Tibial artery (tissue), 4 donors: Measurements from ENCODE around the gene PPARG.

Experiments
- DNase-seq, 2 donors: peaks; one replicate each; pipeline ENCODE4 v3.0.0-alpha.2; 2019
- H3K27ac ChIP-seq, 2 donors: fragments of 200-600 bp; sonication (generic) in 1 of 2; 1 replicate in 1 of 2; 2 replicates in 1 of 2; pipeline ENCODE4 v1.5.1; 2018 to 2019; ENCODE audit warnings: mild to moderate bottlenecking in 1 of 2
- H3K27me3 ChIP-seq, 2 donors: fragments of 200-600 bp; sonication (generic) in 1 of 2; one replicate each; pipeline versions ENCODE4 v1.5.1 to v1.6.0; 2016 to 2019
- H3K36me3 ChIP-seq, 3 donors: fragments of 200-600 bp; sonication (generic) in 2 of 3; one replicate each; pipeline ENCODE4 v1.5.1; 2016 to 2019; ENCODE audit warnings: mild to moderate bottlenecking in 2 of 3
- H3K4me1 ChIP-seq, 4 donors: fragments of 200-600 bp; sonication (generic) in 2 of 4; 1 replicate in 3 of 4; 2 replicates in 1 of 4; pipeline ENCODE4 v1.5.1; 2016 to 2019
- H3K4me3 ChIP-seq, 2 donors: fragments of 200-600 bp; sonication (generic) in 1 of 2; 1 replicate in 1 of 2; 2 replicates in 1 of 2; pipeline ENCODE4 v1.5.1; 2018 to 2019; ENCODE audit warnings: mild to moderate bottlenecking in 2 of 2
- H3K9me3 ChIP-seq, 3 donors: fragments of 200-600 bp; sonication (generic) in 1 of 3; one replicate each; pipeline ENCODE4 v1.5.1; 2016 to 2019
- intact Hi-C: fragments of 100-400 bp; cut with DNase I; formaldehyde crosslinking; loops from one replicate; pipeline ENCODE4 v1.15.0; 2023; ENCODE audit warnings: low total_unique reads
- TF ChIP-seq, protein P1 (sequence below), 2 experiments: fragments of 200-600 bp in 1 of 2; fragments of 450-650 bp in 1 of 2; IDR thresholded peaks; one replicate each; pipeline ENCODE4 v1.5.1; 2017 to 2019; ENCODE audit warnings: antibody characterized with exemption in 2 of 2, mild to moderate bottlenecking in 1 of 2, moderate library complexity in 1 of 2

PPARG gene

DNA sequence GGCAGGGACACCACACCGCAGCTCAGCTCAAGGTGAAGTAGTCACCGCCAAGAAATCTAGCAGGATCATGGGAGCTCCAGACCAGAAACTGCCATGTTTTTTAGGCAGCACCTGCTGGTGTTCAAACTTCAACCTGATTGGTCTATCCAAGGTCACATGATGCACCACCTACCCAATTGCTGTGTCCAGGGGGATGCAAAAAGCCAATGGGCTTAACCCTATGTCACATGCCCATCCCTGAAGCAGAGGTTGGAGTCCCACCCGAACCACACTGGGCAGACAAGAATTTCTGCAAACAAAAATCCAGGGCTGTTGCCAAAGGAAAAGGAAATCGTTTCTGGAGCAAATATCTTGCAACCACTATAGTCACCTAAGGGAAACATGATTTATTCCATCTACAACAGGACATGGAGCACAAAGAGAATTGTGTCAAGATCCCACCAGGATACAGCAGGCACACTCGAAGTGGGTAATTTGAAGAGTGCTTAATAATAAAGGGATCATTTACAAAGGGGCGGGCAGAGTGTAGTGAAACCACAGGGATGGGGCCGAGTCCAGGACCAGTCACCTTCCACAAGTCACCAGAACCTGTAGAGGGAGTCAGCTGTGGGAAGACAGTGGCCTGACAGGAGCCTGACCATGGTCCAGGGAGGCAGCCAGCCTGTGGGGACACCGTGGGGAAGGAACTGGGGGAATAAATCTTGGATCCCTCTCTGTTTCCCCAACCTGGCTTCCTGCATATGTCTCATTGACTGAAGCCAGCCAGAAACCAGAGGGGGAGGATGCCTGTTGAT is 161.2 kb downstream of the PPARG start:
- TF ChIP-seq, protein P1, sequence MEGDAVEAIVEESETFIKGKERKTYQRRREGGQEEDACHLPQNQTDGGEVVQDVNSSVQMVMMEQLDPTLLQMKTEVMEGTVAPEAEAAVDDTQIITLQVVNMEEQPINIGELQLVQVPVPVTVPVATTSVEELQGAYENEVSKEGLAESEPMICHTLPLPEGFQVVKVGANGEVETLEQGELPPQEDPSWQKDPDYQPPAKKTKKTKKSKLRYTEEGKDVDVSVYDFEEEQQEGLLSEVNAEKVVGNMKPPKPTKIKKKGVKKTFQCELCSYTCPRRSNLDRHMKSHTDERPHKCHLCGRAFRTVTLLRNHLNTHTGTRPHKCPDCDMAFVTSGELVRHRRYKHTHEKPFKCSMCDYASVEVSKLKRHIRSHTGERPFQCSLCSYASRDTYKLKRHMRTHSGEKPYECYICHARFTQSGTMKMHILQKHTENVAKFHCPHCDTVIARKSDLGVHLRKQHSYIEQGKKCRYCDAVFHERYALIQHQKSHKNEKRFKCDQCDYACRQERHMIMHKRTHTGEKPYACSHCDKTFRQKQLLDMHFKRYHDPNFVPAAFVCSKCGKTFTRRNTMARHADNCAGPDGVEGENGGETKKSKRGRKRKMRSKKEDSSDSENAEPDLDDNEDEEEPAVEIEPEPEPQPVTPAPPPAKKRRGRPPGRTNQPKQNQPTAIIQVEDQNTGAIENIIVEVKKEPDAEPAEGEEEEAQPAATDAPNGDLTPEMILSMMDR (IDR thresholded peaks at IDR 0.05): no peak
- Histone ChIP-seq H3K27ac (no peak overlapping the region), H3K27me3 (peaks cover 0 to 8% of the 10 kb centered on the region in 2 donors), H3K4me1 (no peaks in the 10 kb centered on the region), H3K4me3 (no peak overlapping the region), H3K9me3 (peaks cover 0 to 5% (median 0%) of the 10 kb centered on the region in 3 donors), H3K36me3 (no peaks in the 10 kb centered on the region)
- intact Hi-C loops: no loop called here
- peak in 1 of 2 donors; percentile 35 for DNase-seq

DNA sequence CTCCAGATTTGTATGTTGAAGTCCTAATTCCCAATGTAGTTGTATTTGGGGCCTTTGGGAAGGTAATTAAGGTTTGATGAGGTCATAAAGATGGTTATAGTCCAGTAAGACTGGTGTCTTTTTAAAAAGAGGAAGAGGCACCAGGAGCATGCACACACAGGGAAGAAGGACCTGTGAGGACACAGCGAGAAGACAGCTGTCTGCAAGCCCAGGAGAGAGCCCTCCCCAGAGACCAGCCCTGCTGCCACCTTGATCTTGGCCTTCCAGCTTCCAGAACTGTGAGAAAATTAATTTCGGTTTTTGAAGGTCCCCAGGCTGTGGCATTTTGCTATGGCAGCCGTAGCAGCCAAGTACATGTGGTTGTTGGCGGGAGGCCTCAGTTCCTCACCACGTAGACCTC is 162.6 kb downstream of the PPARG start:
- peak in 1 of 2 donors; percentile 17 for DNase-seq
- Histone ChIP-seq H3K4me1 (no peaks in the 10 kb centered on the region), H3K36me3 (no peaks in the 10 kb centered on the region), H3K27ac (no peak overlapping the region), H3K27me3 (no peaks in the 10 kb centered on the region), H3K9me3 (peaks cover 0 to 5% (median 0%) of the 10 kb centered on the region in 3 donors), H3K4me3 (no peak overlapping the region)
- intact Hi-C loops: no loop called here
- TF ChIP-seq, protein P1 (IDR thresholded peaks at IDR 0.05): no peak

DNA sequence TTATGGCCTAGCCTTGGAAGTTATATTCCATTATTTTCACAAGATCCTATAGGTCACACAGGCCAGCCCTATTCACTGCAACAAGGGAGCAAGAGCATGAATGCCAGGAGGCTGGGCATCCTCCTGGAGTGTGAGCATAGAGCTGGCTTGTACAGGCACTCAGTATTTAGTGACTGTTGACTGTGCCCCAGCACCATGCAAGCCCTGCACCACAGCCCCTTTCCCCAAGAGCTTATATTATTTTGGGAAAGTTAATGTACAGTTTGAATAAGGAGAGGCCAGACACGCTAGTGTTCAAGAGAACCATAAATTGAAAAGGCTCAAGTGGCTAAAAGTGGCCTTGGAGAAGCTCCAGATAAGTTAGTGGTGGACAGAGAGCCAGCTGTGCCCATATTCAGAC is 163.1 kb downstream of the PPARG start:
- TF ChIP-seq, protein P1 (IDR thresholded peaks at IDR 0.05): no peak
- Histone ChIP-seq H3K4me1 (no peaks in the 10 kb centered on the region), H3K9me3 (peaks cover 0 to 5% (median 0%) of the 10 kb centered on the region in 3 donors), H3K27ac (no peak overlapping the region), H3K36me3 (no peaks in the 10 kb centered on the region), H3K27me3 (no peaks in the 10 kb centered on the region), H3K4me3 (no peak overlapping the region)
- intact Hi-C loops: no loop called here
- DNase-seq: peak in 1 of 2 donors; percentile 4

DNA sequence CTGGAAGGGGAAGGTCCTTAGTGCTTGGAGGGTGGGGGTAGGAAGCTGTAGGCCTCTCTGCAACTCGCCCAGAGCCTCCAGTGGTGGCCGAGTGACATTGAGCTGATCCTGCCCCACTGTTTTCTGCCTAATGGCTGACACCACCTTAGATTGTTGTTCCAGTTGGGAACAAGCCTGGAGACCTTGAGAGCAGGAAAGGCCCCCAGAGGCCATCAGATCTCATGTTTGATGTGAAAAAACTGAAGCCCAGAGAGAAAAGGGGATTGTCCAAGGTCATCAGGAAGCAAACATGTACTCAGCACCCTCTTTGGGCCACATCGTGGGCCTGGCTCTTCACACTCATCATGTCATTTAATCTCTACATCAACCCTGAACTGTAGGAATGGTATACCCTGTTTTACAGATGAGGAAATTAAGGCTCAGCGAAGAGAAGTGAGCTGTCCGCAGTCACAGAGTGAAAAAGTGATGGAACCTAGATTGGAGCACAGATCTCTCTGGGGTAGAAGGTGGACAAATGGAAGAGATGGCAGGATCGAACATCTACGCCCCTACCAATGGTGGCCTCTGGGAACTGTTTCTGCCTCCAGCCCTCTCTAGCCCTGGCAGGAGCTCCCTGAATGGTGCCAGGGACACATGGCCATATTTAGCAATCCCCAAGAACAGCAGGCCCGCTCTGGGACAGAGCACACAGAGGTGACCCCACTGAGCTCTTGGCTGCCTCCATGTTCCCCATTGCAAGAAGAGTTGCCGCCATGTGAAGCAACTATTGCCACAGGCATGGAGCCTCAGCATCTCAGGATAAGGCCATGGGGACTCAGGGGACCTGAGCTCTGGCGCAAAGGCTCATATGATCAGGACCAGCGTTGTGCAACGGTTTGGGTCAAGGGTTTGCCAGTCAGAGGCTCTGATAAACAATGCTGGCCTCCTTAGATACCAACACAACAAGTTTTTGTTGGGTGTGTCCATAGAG is 163.8 kb downstream of the PPARG start:
- Histone ChIP-seq H3K9me3 (peaks cover 0 to 5% (median 0%) of the 10 kb centered on the region in 3 donors), H3K4me3 (no peak overlapping the region), H3K36me3 (no peaks in the 10 kb centered on the region), H3K27me3 (no peaks in the 10 kb centered on the region), H3K4me1 (no peaks in the 10 kb centered on the region), H3K27ac (no peak overlapping the region)
- TF ChIP-seq, protein P1 (IDR thresholded peaks at IDR 0.05): no peak
- peak in 1 of 2 donors; percentile 25 for DNase-seq
- intact Hi-C loops: no loop called here

DNA sequence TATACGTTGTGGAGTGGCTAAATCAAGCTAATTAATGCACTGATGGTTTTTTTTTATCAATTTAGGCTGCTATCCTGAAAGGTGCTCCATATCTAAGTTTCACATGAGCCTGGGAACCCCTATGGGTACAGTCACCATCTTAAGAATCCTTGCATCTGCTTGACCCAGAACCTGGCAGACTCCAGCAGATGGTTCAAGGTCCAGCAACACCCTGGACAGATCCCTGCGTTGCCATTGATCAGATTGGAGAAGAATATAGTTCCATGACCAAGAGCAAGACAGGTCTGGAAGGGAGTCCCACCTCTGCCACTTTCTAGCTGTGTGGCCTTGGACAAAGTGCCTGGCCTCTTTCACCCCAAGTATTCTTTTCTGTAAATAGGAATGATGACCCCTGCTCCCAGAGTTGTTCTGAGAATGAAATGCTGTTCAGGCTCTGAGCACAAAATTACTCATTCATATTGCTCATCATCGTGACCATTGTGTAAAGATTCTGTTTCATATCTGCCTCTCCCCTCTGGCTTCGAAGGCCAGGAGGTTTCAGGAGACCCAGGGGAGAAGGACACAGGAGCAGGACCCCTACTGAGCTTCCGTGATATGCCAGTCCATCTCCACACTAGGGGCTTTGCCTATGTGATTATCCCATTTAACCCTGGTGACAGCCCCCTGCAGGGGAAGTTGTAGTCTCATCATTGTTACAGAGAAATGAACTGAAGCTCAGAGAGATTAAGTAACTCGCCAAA is 165.4 kb downstream of the PPARG start:
- Histone ChIP-seq H3K27ac (no peak overlapping the region), H3K27me3 (no peaks in the 10 kb centered on the region), H3K9me3 (peaks cover 0 to 5% (median 0%) of the 10 kb centered on the region in 3 donors), H3K4me3 (no peak overlapping the region), H3K36me3 (no peaks in the 10 kb centered on the region), H3K4me1 (no peaks in the 10 kb centered on the region)
- TF ChIP-seq, protein P1 (IDR thresholded peaks at IDR 0.05): no peak
- DNase-seq: peak in 1 of 2 donors; percentile 44
- intact Hi-C loops: no loop called here
